GM12878 (cell line): ENCODE data around the gene PLEKHH1. TPM values are rescaled to one million over a fixed set of nuclear protein-coding genes. Genes with fewer than 3 reads are reported as not detected.

Experiments used
- ATAC-seq: fragments of 200-7000 bp; cut with Tn5 transposase; 3 replicates; pipeline ENCODE4 v1.9.1; 2020; ENCODE audit warnings: mild to moderate bottlenecking, moderate library complexity
- BruUV-seq: library from RNA; stranded (reverse); fragments of 400-500 nt; replicated peaks from 2 replicates; lab custom pipeline; 2021; lab: Mats Ljungman, UMichigan
- CTCF ChIA-PET: fragments of 300-600 bp; sonication (Branson Sonifier 250); formaldehyde crosslinking; extraction: SDS; loops from one replicate; lab custom pipeline; 2021; ENCODE audit warnings: inconsistent platforms; lab: Yijun Ruan, JAX
- POLR2A ChIA-PET: fragments of 350-600 bp; formaldehyde crosslinking; extraction: SDS; loops from one replicate; lab custom pipeline; 2021; ENCODE audit warnings: inconsistent platforms; lab: Charles Lee
- RAD21 ChIA-PET: fragments of 300-600 bp; sonication (Branson Sonifier 250); formaldehyde crosslinking; loops from one replicate; lab custom pipeline; 2023; ENCODE audit warnings: antibody characterized with exemption; ENCODE audit not compliant: unreplicated experiment; lab: Charles Lee
- SMC1A ChIA-PET: fragments of 300-600 bp; sonication (Branson Sonifier 250); formaldehyde crosslinking; loops from one replicate; lab custom pipeline; 2023; ENCODE audit not compliant: unreplicated experiment, uncharacterized antibody; lab: Charles Lee
- DNase-seq: peaks from one replicate; pipeline ENCODE4 v3.0.0-alpha.2; 2011; ENCODE audit warnings: low read depth, low spot score
- FAIRE-seq: peaks from 3 replicates; lab custom pipeline; 2011; peaks lifted over from hg19 to GRCh38; lab: Jason Lieb, UNC
- H2AFZ ChIP-seq: 2 replicates; pipeline ENCODE4 v1.6.0; 2011; ENCODE audit warnings: low read depth, low read length, control low read depth; ENCODE audit not compliant: control insufficient read depth
- H3K27ac ChIP-seq: 2 replicates; pipeline ENCODE4 v1.5.1; 2011; ENCODE audit warnings: control low read depth; ENCODE audit not compliant: control insufficient read depth, insufficient read depth
- H3K27me3 ChIP-seq, 2 experiments: replicated peaks in 1 of 2; 2 replicates each; pipeline versions ENCODE4 v1.6.0 to v1.6.1; 2011; ENCODE audit warnings: low read length in 1 of 2; ENCODE audit not compliant: control insufficient read depth in 2 of 2, insufficient read depth in 2 of 2
- H3K36me3 ChIP-seq, 2 experiments: 2 replicates each; pipeline ENCODE4 v1.5.1; 2011; ENCODE audit warnings: low read length in 1 of 2; ENCODE audit not compliant: control insufficient read depth in 2 of 2, insufficient read depth in 2 of 2
- H3K4me1 ChIP-seq: 2 replicates; pipeline ENCODE4 v1.6.1; 2011; ENCODE audit warnings: mild to moderate bottlenecking, low read length, moderate library complexity, mixed read lengths; ENCODE audit not compliant: control insufficient read depth, insufficient read depth
- H3K4me2 ChIP-seq: 2 replicates; pipeline ENCODE4 v1.6.0; 2011; ENCODE audit warnings: control low read depth; ENCODE audit not compliant: control insufficient read depth, insufficient read depth
- H3K4me3 ChIP-seq: fragments of 200-600 bp; sonication (generic); 2 replicates; pipeline ENCODE4 v1.5.1; 2016
- H3K79me2 ChIP-seq: 2 replicates; pipeline ENCODE4 v1.6.0; 2011; ENCODE audit warnings: low read length; ENCODE audit not compliant: control insufficient read depth, insufficient read depth
- H3K9ac ChIP-seq: 2 replicates; pipeline ENCODE4 v1.8.0; 2011; ENCODE audit warnings: low read length, control low read depth, mixed read lengths; ENCODE audit not compliant: control insufficient read depth, insufficient read depth
- H3K9me3 ChIP-seq: replicated peaks from 3 replicates; pipeline ENCODE4 v1.5.1; 2011; ENCODE audit warnings: mild to moderate bottlenecking, low read length; ENCODE audit not compliant: control insufficient read depth, insufficient read depth
- H4K20me1 ChIP-seq: 2 replicates; pipeline ENCODE4 v1.6.0; 2011; ENCODE audit not compliant: control insufficient read depth, insufficient read depth
- BACH1 ChIP-seq: fragments of 450-650 bp; IDR thresholded peaks from 2 replicates; pipeline ENCODE4 v1.6.1; 2017; ENCODE audit warnings: mild to moderate bottlenecking, borderline replicate concordance
- MLLT1 ChIP-seq: fragments of 450-650 bp; IDR thresholded peaks from 2 replicates; pipeline ENCODE4 v1.6.1; 2016; ENCODE audit warnings: mild to moderate bottlenecking
- SIX5 ChIP-seq: IDR thresholded peaks from 2 replicates; pipeline ENCODE4 v1.6.1; 2011; ENCODE audit warnings: mild to moderate bottlenecking, low read depth, low read length, moderate library complexity; ENCODE audit not compliant: severe bottlenecking
- SKIL ChIP-seq: fragments of 450-650 bp; IDR thresholded peaks from 2 replicates; pipeline ENCODE4 v1.6.1; 2017; ENCODE audit warnings: mild to moderate bottlenecking, low read depth, inconsistent platforms; ENCODE audit not compliant: poor library complexity, severe bottlenecking
- STAT3 ChIP-seq: IDR thresholded peaks from 2 replicates; pipeline ENCODE4 v1.6.1; 2011; ENCODE audit warnings: low read depth, low read length, improper control_type of control experiment
- YY1 ChIP-seq: IDR thresholded peaks from 2 replicates; pipeline ENCODE4 v1.6.1; 2011; ENCODE audit warnings: low read depth, mild to moderate bottlenecking, low read length
- ZSCAN29 ChIP-seq: fragments of 450-650 bp; IDR thresholded peaks from 2 replicates; pipeline ENCODE4 v1.6.1; 2017; ENCODE audit warnings: mild to moderate bottlenecking, moderate library complexity
- WGBS: methylation state at CpG from one replicate; pipeline ENCODE4 v1.1.6; 2016; ENCODE audit warnings: low lambda C conversion rate; ENCODE audit not compliant: insufficient replicate concordance, insufficient coverage; ENCODE audit errors: missing lambda C conversion rate; 5-methylcytosine and 5-hydroxymethylcytosine counted together
- in situ Hi-C: fragments of 300-500 bp; cut with MboI; formaldehyde crosslinking; loops from 9 replicates; pipeline ENCODE4 v1.14.3; 2018; ENCODE audit warnings: mixed read lengths
- intact Hi-C: fragments of 100-400 bp; cut with micrococcal nuclease; formaldehyde crosslinking; loops from one replicate; pipeline ENCODE4 v1.14.2; 2022; ENCODE audit not compliant: unreplicated experiment
- polyA plus RNA-seq, 11 experiments: library from polyadenylated mRNA; depleted of rRNA in 4 of 11; unstranded in 6 of 11; stranded (reverse) in 5 of 11; fragments of >200 nt; fragmentation: Nextera tagmentation in 4 of 11; fragmentation: Illumina TruSeq in 1 of 11; extraction: Ambion mirVana in 4 of 11; extraction: Trizol in 1 of 11; gene quantifications; 1 replicate in 1 of 11; 2 replicates in 10 of 11; pipeline versions ENCODE4 v1.2.1 to v1.2.3, GENCODE V29; 2011 to 2016; ENCODE audit warnings: inconsistent platforms in 2 of 11, missing spikeins in 2 of 11, low read depth in 1 of 11
- total RNA-seq, 4 experiments: library from RNA; depleted of rRNA in 3 of 4; stranded (reverse); fragments of >200 nt in 3 of 4; fragmentation: Illumina TruSeq in 1 of 4; extraction: Trizol in 1 of 4; gene quantifications; 2 replicates each; pipeline versions ENCODE4 v1.2.1 to v1.2.3, GENCODE V29; 2013 to 2021
- TF ChIP-seq, protein P1 (sequence below): fragments of 450-650 bp; IDR thresholded peaks from 2 replicates; pipeline ENCODE4 v1.6.1; 2018; ENCODE audit warnings: borderline replicate concordance, mild to moderate bottlenecking; ENCODE audit not compliant: partially characterized antibody

Gene PLEKHH1
- total and polyA plus RNA-seq, 10 of the 15 experiments (the other 5 are each of a cell fraction or from before 2014, with no cell fraction given): 0.11 to 0.95 (median 0.41) TPM

GRCh38 chr14:67497216-67497615 lies 35.9 kb upstream of the PLEKHH1 start (continued):
- TF ChIP-seq MLLT1: no peak
- TF ChIP-seq, protein P1, sequence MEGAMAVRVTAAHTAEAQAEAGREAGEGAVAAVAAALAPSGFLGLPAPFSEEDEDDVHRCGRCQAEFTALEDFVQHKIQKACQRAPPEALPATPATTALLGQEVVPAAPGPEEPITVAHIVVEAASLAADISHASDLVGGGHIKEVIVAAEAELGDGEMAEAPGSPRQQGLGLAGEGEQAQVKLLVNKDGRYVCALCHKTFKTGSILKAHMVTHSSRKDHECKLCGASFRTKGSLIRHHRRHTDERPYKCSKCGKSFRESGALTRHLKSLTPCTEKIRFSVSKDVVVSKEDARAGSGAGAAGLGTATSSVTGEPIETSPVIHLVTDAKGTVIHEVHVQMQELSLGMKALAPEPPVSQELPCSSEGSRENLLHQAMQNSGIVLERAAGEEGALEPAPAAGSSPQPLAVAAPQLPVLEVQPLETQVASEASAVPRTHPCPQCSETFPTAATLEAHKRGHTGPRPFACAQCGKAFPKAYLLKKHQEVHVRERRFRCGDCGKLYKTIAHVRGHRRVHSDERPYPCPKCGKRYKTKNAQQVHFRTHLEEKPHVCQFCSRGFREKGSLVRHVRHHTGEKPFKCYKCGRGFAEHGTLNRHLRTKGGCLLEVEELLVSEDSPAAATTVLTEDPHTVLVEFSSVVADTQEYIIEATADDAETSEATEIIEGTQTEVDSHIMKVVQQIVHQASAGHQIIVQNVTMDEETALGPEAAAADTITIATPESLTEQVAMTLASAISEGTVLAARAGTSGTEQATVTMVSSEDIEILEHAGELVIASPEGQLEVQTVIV: no peak
- TF ChIP-seq BACH1: no peak

DNA sequence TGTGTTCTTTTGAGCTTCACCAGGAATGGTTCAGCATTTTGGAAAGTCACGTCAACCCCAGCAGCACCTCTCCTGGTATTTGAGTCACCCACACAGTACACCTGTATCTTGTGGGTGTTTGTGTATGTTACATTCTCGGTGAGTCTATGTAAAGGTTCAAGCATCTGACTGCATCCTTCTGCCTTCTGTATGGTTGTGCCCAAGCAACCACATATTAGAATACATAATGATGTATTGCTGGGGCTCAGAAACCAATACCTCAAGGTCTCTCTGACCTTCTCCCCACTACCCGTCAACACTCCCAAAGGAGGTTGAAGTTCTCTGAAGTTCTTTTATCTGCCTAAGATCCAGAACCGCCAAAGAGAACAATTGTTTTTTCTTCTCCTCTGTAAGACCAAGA lies 35.4 kb upstream of the PLEKHH1 start:
- no peak overlapping the region for H3K4me3 ChIP-seq
- no peaks in the 10 kb centered on the region for H3K27me3 ChIP-seq
- H3K9me3 ChIP-seq: peaks cover 19% of the 10 kb centered on the region
- peaks cover 8% of the 10 kb centered on the region for H3K4me1 ChIP-seq
- no peak for DNase-seq
- ChIA-PET CTCF (no interaction called here), RAD21 (no interaction called here), POLR2A (no interaction called here), SMC1A (no interaction called here)
- H3K27ac ChIP-seq: no peak overlapping the region
- FAIRE-seq: no peak
- no peaks in the 10 kb centered on the region for H3K79me2 ChIP-seq
- no peak for ATAC-seq
- intact Hi-C loops: no loop called here
- H3K9ac ChIP-seq: no peak overlapping the region
- no TSS peak for BruUV-seq
- no peak overlapping the region for H2AFZ ChIP-seq
- 9% methylated on average over 4 of the region's 4 CpGs for WGBS
- no peaks in the 10 kb centered on the region for H3K36me3 ChIP-seq
- no peaks in the 10 kb centered on the region for H4K20me1 ChIP-seq
- TF ChIP-seq ZSCAN29 (no peak), SIX5 (no peak), SKIL (no peak), YY1 (no peak), STAT3 (no peak)
- no peak overlapping the region for H3K4me2 ChIP-seq
- in situ Hi-C loops: no loop called here
